ENCODE data around the gene SAMD4A.
A peak's percentile ranks its signal among the peaks of the same experiment; 100 is the strongest.

The SAMD4A gene, protein sequence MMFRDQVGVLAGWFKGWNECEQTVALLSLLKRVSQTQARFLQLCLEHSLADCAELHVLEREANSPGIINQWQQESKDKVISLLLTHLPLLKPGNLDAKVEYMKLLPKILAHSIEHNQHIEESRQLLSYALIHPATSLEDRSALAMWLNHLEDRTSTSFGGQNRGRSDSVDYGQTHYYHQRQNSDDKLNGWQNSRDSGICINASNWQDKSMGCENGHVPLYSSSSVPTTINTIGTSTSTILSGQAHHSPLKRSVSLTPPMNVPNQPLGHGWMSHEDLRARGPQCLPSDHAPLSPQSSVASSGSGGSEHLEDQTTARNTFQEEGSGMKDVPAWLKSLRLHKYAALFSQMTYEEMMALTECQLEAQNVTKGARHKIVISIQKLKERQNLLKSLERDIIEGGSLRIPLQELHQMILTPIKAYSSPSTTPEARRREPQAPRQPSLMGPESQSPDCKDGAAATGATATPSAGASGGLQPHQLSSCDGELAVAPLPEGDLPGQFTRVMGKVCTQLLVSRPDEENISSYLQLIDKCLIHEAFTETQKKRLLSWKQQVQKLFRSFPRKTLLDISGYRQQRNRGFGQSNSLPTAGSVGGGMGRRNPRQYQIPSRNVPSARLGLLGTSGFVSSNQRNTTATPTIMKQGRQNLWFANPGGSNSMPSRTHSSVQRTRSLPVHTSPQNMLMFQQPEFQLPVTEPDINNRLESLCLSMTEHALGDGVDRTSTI

DNA sequence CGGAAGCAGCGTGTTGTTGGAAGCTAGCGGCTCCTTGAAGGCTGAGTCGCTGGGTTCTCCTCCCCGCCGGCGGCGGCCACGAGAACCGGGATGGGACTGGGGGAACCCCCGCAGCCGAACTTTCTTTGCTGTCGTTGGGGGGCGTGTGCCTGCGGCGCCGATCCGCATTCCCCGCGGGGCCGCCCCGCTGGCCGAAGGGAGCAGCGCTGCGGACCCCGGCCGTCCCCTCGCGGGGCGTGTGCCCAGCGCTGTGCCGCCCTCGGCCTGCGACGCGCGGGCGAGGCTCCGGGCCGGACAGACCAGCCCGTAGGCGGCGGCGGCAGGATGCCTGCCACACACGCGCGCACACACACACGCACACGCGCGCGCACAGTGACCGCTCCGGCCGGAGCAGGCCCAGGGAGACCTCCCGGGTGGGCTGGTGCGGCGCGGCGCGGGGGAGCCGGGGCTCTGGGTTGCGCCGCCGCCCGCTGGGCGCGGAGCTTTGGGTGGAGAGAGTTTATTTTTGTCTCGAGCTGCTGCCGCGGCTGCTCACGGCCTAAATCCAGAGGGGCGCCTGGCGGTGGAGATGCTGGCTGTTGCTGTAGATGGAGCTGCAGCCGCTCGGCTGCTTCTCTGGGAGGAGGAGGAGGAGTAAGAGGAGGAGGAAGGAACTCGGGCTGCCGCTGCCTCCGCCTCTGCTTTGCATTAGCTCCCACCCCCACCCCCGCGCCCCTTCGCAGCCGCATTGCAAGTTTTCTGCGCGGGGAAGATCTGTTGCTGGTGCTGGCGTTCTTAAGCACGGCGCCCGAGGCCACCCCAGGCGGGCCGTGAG is at the start of gene SAMD4A:
SAMD4A (plus strand) TSS at position 719 of the 814 bp plus-strand sequence. CDS start 789 bp downstream, outside the sequence.
- DNase-seq (ENCODE audit: low spot score), result peak; percentile 77

DNA sequence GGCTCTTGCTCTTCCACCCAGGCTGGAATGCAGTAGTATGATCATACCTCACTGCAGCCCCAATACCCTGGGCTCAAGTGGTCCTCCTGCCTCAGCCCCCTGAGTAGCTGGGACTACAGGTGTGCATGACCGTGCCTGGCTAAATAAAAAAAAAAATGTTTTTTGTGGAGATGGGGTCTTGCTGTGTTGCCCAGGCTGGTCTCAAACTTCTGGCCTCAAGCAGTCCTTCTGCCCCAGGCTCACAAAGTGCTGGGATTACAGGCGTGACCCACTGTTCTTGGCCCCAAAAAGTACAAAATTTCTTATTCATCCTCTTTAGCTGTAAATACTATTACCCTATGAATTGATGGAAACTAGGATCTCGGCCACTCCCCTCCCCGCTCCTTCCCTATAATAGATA is 42.5 kb upstream of the SAMD4A start:
- no peak for DNase-seq (ENCODE audit: low spot score)

DNA sequence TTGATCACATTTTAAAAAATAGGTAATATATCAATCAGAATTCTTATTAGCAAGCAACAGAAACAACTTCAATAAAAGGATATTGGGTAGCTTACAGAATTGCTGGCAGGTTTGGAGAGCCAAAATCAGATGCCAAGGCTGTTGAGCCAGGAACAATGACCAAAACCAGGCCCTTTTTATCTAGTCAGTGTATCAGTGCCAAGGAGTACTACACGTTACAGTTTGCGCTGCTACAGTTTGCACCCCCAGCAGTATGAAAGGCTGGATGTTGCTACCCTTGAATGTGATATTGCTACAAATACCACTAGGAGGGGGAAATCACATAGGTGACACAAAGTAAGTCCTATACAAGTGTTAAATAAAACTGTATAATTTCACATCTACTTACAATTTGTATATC is 38.0 kb upstream of the SAMD4A start:
- DNase-seq (ENCODE audit: low spot score), result no peak

DNA sequence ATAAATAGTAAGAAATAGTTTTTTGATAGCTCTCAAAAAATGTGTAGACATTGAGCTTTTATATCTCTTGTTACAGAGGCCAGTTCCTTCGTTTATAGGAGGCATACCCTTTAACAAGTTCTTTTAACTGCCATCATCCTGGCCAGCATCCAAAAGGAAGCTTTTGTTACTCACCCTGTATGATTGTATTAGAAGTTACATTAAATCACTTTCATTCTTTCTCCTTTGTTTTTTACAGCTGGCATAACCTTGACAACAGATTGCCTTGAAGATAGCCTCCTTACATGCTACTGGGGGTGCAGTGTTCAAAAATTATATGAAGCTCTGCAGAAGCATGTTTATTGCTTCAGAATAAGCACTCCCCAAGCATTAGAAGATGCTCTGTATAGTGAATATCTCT is 37.1 kb upstream of the SAMD4A start:
- DNase-seq (ENCODE audit: low spot score), result no peak

DNA sequence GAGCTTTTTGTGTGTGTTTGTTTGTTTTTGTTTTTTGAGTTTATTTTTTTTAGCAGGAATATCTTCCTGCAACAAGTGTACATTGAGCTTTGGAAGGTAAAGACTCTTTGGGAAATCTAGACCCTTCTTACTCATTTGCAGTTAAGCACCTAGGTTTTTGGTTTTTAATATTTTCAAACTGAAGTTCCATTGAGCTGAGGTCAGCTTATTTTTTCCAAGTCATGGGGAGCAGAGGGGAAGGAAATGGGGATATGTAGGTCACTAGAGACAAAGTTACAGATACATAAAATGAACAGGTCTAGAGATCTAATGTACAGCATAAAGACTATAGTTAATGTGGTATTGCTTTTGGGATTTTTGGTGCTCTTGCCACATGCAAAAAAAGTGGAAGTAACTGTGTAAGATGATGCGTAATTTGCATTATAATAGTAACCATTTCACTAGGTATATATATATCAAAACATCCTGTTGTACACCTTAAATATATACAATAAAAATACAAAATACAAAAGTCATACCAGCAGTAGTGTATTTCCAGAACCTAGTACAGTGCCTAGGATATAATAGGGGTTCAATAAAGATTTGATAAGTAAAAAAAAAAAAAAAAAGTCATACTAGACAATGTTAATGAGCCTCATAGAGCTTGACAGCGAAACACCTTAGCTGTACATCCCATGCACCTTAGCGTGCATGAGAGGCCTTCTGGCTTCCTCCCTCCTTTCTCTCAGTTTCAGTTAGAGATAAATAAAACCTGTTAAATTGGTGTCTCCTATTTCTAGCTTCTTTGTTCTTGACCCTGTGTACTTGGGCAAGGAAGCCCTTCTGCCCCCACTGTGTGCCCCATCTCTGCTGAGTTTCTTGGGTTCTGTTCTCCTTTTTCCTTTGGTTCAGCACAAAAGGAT is 34.6 kb upstream of the SAMD4A start:
- no peak for DNase-seq (ENCODE audit: low spot score)

DNA sequence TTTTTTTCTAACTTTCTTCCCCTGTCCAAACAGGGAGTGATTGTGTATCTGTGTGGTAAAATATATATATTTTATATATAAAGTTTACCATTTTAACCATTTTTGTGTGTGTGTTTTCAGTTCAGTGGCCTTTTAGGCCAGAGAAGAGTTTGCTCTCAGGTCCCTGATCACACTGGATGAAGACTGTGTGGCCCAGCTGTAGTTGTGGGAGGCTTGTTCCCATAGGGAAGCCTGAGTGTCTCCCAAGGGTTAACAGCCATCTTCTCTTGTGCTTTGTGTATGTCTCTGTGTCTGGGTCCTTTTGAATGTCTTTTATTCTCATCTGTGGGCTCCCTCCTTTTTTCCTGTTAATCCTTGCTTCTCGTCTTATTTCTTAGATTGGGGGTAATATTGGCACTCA is 33.8 kb upstream of the SAMD4A start:
- no peak for DNase-seq (ENCODE audit: low spot score)

DNA sequence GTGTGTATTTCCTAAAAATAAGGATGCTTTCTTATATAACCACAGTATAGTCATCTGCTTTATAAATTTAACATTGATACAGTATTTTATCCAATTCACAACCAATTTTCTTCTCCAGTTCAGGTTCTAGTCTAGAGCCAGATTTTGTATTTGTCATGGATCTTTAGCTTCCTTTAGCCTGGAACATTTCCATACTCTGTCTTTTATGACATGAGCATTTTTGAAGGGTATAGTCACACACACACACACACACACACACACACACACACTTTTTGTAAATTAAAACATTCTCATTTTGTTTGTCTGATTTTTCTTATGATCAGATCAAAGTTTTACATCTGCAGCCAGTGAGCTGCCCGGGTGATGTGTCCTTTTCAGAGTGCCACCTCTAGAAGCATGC is 31.8 kb upstream of the SAMD4A start:
- DNase-seq (ENCODE audit: low spot score), result no peak

DNA sequence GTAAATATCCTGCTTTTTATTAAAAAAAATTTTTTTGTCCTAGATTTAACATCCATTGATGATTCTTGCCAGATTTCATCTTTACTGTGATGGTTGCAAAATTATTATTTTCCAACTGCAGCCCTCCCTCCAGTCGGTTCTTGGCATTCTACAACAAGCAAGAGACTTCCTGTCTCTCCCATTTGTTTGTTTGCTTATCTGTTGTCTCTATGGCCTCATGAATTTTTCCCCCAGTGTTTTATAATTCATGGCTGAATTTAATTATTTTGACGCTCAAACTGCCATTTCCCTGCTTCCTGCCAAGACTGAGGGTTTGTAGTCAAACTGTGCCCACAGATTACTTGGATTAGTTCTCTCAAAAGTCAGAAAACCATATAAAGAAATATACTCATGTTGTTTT is 31.3 kb upstream of the SAMD4A start:
- no peak for DNase-seq (ENCODE audit: low spot score)

DNA sequence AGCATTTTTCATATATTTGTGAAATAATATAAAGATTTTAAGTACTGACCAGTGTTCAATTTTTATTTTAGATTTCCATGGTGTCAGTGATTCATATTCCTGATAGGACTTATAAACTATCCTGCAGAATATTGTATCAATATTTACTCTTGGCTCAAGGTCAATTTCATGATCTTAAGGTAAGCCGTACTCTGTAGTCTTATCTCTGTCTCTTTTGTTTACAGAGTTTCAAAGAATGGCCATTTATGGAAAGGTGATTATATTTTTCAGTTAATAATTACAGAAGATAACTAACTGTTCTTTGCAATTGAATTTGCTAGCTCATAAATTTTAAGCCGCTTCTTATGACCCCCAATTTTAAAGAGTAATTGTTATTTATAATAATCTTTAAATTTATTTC is 29.3 kb upstream of the SAMD4A start:
- no peak for DNase-seq (ENCODE audit: low spot score)

DNA sequence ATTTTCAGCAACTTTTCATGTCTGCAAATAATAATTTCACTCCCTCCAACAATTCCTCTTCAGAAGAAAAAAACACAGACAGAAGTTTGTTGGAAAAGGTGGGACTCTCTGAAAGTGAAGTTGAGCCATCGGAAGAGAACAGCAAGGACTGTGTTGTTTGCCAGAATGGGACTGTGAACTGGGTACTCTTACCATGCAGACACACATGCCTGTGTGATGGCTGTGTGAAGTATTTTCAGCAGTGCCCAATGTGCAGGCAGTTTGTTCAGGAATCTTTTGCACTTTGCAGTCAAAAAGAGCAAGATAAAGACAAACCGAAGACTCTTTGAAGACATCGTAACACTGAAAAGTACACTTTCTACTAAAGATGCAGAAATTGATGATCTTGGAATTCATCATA is 28.9 kb upstream of the SAMD4A start:
- no peak for DNase-seq (ENCODE audit: low spot score)

DNA sequence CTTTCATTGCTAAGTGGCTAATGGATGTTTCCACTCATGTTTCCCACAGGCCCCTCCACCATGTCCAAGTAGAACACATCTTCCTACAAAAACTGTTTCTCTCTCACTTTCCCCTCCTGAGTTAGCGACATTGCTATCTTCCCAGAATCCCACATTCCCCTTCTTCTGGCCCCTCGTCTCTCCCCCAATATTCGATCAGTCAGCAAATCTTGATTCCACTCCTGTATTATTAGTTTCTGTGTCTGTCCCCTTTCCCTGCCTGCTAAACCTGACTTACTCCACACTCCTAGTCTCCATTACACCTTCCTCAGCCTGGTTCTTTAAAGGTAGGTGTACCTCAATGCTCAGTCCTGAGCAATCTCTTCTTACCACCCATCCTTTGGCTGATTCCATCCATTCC is 19.3 kb upstream of the SAMD4A start:
- DNase-seq (ENCODE audit: low spot score), result no peak

DNA sequence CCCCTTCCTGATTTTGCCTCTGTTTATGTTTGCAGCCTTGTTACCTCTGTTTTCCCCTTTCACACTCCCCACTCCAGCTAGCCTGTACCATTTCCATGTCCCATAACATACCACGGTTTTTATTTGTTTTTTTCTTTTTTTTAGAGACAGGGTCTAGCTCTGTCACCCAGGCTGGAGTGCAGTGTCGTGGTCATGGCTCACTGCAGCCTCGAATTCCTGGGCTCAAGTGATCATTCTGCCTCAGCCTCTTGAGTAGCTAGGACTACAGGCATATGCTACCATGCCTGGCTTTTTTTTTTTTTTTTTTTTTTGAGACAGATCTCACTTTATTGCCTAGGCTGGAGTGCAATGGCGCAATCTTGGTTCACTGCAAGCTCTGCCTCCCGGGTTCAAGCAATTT is 18.4 kb upstream of the SAMD4A start:
- no peak for DNase-seq (ENCODE audit: low spot score)

DNA sequence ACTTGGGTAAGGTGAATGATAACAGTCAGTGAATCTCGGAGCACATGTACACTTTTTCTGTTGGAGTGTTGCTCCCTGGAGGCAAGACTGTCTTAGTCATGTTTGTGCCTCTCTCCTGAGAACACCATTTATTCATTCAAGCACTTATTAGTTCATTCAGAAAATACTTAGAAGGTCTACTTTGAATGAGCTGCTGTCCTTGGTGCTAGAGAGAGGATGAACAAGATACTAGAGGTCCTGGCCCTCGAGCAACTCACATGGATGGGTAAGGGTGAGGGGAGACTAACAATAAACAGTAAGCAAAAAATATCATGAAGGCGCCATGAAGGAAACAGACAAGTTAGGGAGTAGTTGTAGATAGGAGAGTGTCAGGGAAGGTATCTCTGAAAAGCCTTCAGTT is 17.1 kb upstream of the SAMD4A start:
- DNase-seq (ENCODE audit: low spot score), result no peak

DNA sequence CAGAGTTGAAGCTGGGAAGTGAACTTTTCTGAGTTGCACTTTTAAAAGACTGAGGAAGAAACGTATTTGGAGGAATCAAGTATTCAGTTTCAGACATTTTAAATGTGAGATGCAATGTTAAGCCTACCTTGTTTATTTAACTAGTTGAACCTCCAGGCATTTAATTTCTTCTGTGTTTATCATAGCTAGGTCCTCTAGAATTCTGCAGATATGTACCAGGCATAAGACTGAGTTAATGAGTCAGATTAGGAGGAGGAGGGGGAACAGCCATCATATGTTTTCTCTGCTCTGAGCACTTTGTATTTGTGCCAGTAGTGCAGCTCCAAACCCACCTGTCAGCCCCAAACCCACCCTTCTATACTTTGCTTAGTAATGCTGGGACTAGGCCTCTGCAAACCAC is 16.4 kb upstream of the SAMD4A start:
- DNase-seq (ENCODE audit: low spot score), result no peak

DNA sequence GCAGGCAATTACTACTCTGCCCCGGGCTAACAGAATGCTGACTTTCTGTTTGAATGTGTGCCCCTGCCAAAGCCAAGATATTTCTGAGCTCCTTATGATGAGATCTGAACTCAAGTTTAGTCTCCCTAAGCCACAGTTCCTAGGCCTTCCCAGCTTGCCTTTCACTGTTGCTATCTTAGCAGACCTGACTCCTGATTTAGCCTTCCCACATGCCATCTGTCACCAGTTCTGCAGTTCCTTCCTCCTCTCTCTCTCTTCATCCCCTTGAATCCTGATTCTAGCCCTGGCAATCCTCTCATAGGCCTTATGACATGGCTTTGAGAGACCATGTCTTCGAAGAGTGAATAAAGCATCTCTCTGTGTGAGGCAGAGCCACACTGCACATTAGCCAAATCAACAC is 12.5 kb upstream of the SAMD4A start:
- no peak for DNase-seq (ENCODE audit: low spot score)

DNA sequence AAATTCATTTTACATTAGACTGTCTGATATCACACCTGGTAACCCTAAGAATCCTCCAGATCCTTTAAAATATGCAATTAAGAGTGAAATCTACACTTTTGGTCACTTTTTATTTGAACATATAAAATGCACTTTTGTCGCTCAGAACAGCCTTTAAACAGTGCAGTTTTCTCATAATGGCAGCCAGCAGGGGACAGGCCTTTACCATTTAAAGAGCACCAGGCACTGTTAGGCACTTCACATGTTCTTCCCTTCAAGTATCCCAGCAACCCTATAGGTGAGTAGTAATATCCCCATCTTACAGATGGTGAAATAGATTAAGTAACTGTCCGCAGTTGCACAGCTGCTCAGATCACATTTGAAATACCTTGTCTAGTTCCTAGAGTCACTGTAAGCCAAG is 11.3 kb upstream of the SAMD4A start:
- no peak for DNase-seq (ENCODE audit: low spot score)

DNA sequence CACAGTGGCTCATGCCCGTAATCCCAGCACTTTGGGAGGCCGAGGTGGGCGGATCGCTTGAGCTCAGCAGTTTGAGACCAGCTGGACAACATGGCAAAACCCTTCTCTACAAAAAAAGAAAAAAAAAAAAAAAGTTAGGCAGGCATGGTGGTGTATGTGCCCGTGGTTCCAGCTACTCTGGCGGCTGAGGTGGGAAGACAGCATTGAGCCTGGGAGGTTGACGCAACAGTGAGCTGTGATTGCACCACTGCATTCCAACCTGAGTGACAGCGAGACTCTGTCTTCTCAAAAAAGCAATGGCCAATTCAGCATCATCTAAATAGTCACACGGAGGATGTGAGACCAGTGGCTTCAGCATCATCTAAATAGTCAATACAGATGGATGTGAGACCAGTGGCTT is 10.4 kb upstream of the SAMD4A start:
- no peak for DNase-seq (ENCODE audit: low spot score)

DNA sequence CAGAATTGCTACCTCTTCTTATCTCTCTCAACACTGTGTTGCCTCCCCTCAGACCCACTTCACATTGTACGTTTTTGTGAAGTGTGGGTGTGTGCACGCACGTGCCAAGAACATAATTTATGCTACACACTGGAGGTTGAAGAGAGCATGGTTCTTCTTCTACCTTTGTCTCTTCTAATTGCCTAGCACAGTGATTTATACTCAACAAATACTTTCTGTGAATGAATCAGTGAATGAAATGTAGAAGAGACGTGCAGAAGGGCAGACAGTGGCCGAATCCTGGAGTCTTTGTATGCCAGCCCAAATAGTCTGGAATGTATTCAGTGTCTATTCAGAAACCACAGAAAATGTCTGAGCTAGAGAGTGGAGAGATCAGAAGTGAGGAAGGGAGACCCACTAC is 4.6 kb upstream of the SAMD4A start:
- DNase-seq (ENCODE audit: low spot score), result no peak

DNA sequence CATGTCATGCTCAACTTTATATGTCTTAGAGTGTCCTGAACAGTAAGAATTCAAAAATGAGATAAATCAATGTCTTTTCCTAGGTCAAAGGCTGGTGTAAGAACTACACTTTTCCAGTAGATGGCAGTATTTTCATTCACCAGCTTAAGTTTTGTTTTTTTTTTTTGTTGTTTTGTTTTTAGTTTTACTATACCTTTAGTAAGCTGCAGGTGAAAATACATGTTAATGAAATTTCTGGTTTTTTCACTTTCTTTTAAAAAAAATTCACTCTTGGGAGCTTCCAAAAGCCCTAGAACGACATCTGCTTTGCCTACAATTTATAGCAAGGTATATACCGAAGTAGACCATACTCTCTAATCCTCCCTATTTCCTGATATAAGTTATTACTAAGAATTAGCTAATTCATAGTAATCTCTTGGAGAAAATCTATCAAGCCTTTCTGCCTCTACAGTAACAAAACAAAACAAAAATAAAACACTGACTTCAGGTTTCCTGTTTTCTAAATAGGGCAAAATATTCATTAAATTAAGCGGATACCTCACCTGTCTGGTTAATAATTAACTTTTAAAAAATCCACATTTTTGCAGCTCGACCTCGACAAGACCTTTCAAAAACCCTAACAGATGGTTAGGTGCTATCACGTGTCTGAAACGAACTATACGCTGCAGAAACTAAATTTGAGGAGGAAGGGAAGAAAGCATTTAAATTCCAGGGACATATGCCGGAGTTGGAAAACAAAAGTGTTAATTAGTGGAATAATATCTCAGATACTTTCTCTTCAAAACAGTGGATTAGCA is 2.7 kb upstream of the SAMD4A start:
- peak; percentile 50 for DNase-seq (ENCODE audit: low spot score)

DNA sequence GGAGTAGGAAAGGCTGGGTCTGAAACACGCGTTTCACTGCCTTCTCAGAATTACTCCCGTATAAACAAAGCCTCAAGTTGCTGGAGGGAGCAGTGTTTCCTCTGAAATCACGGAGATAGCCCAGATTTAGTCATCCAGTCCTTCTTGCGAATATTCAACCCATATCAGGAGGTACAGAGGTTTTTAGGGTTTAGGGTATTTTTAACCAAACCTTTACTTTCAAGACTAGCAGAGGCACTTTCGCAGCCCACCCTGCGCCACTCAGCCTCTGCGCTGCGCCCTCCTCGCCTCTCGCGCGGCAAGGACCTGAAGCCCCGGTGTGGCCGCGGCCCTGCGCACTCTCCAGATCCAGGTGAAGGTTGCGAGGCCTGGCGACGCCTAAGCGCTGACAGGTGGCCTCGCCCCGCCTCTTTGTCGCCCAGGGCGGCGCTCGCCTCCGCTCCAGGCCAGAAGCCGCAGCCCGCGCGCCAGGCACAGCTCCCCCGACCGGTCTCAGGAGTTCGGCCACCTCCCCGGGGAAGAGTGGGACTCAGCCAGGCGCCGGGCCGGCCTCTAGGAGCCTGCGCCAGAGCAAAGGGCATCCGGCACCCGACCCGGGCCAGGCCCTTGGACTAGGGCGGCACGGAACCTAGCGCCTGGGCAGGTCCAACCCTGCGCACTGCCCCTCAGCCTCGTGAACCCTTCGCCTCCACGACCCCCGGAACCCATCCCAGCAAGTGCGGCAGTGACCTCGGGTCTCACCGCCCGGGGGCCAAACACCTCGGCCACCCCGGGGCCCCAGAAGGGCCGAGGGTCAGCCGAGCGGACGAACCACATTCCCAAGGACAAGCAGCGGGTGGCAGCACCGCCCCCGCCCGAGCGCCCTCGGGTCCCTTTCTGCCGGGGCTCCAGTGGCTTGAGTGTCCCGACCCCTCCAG is 1.8 kb upstream of the SAMD4A start:
- peak; percentile 62 for DNase-seq (ENCODE audit: low spot score)
